HepG2 (cell line): ENCODE data around the gene B3GNT9. TPM values are rescaled to one million over a fixed set of nuclear protein-coding genes. Genes with fewer than 3 reads are reported as not detected.

ENCODE experiments used
- CCAR2 ChIP-seq: fragments of 200-400 bp; formaldehyde crosslinking; optimal IDR thresholded peaks from 2 replicates; pipeline ENCODE3; 2018; ENCODE audit warnings: low read depth, mild to moderate bottlenecking, low read length, moderate library complexity
- EHMT2 ChIP-seq: fragments of 200-600 bp; sonication (generic); IDR thresholded peaks from 2 replicates; pipeline ENCODE4 v1.7.0; 2017; ENCODE audit warnings: antibody characterized with exemption, low read depth, low read length, borderline replicate concordance
- ELF1 ChIP-seq: sonication (generic); formaldehyde crosslinking; IDR thresholded peaks from 2 replicates; pipeline ENCODE4 v1.4.0; 2020; ENCODE audit warnings: missing genetic modification reagents
- GMEB2 ChIP-seq: IDR thresholded peaks from 2 replicates; pipeline ENCODE4 v1.6.1; 2016; ENCODE audit warnings: missing biosample characterization, missing genetic modification reagents, low read depth
- IKZF4 ChIP-seq: sonication (generic); formaldehyde crosslinking; IDR thresholded peaks from 2 replicates; pipeline ENCODE4 v1.5.1; 2020; ENCODE audit warnings: borderline replicate concordance, mild to moderate bottlenecking, low read depth, missing genetic modification reagents; ENCODE audit errors: not compliant biosample characterization
- MATR3 ChIP-seq: sonication (generic); formaldehyde crosslinking; IDR thresholded peaks from 2 replicates; pipeline ENCODE4 v1.4.0; 2020; ENCODE audit warnings: missing genetic modification reagents
- REST ChIP-seq, 2 experiments: IDR thresholded peaks; 2 replicates each; pipeline ENCODE4 v1.6.1; 2011 to 2012; ENCODE audit warnings: low read length in 2 of 2, borderline replicate concordance in 1 of 2, low read depth in 1 of 2, mild to moderate bottlenecking in 1 of 2, moderate library complexity in 1 of 2
- STAG1 ChIP-seq: sonication (generic); formaldehyde crosslinking; IDR thresholded peaks from 2 replicates; pipeline ENCODE4 v1.4.0; 2020; ENCODE audit warnings: missing genetic modification reagents
- ZBTB7A ChIP-seq: sonication (generic); formaldehyde crosslinking; IDR thresholded peaks from 2 replicates; pipeline ENCODE4 v1.8.0; 2022; ENCODE audit warnings: mild to moderate bottlenecking, missing genetic modification reagents
- ZNF30 ChIP-seq: sonication (generic); formaldehyde crosslinking; IDR thresholded peaks from 2 replicates; pipeline ENCODE4 v1.5.0; 2020; ENCODE audit warnings: mild to moderate bottlenecking, missing genetic modification reagents
- ZNF619 ChIP-seq: sonication (generic); formaldehyde crosslinking; IDR thresholded peaks from 2 replicates; pipeline ENCODE4 v1.4.0; 2020; ENCODE audit warnings: mild to moderate bottlenecking, missing genetic modification reagents
- ZNF747 ChIP-seq: sonication (generic); formaldehyde crosslinking; IDR thresholded peaks from 2 replicates; pipeline ENCODE4 v1.8.1; 2023; ENCODE audit warnings: missing genetic modification reagents, mild to moderate bottlenecking, borderline replicate concordance
- ZNF784 ChIP-seq: sonication (generic); formaldehyde crosslinking; IDR thresholded peaks from 2 replicates; pipeline ENCODE4 v1.5.1; 2020; ENCODE audit warnings: missing genetic modification reagents, mild to moderate bottlenecking, borderline replicate concordance
- ZSCAN30 ChIP-seq: sonication (generic); formaldehyde crosslinking; IDR thresholded peaks from 2 replicates; pipeline ENCODE4 v1.5.0; 2020; ENCODE audit warnings: mild to moderate bottlenecking, missing genetic modification reagents
- polyA plus RNA-seq, 8 experiments: library from polyadenylated mRNA; depleted of rRNA in 3 of 8; stranded (reverse) in 7 of 8; unstranded in 1 of 8; fragments of >200 nt; fragmentation: Illumina TruSeq in 4 of 8; extraction: Trizol in 4 of 8; gene quantifications; 2 replicates each; pipeline versions ENCODE4 v1.2.1 to v1.2.3, GENCODE V29; 2011 to 2016; ENCODE audit warnings: low read depth in 4 of 8, missing spikeins in 1 of 8, mixed read lengths in 1 of 8; ENCODE audit not compliant: insufficient read depth in 1 of 8
- total RNA-seq, 5 experiments: library from RNA; depleted of rRNA; stranded (reverse); fragments of >200 nt; fragmentation: Illumina TruSeq; extraction: Trizol; gene quantifications; 2 replicates each; pipeline ENCODE4 v1.2.3, GENCODE V29; 2016; ENCODE audit warnings: low read depth in 1 of 5
- TF ChIP-seq, protein P1 (sequence below): sonication (generic); formaldehyde crosslinking; IDR thresholded peaks from 2 replicates; pipeline ENCODE4 v1.4.0; 2020; ENCODE audit warnings: missing genetic modification reagents, mild to moderate bottlenecking, borderline replicate concordance
- TF ChIP-seq, protein P2 (sequence below): sonication (generic); formaldehyde crosslinking; IDR thresholded peaks from 2 replicates; pipeline ENCODE4 v1.9.0; 2022; ENCODE audit warnings: low read depth, missing genetic modification reagents
- TF ChIP-seq, protein P3 (sequence below): sonication (generic); IDR thresholded peaks from 2 replicates; pipeline ENCODE4 v1.6.1; 2016; ENCODE audit warnings: low read depth, borderline replicate concordance

The B3GNT9 gene
- total and polyA plus RNA-seq, 2 of the 13 experiments (the other 11 are each of a cell fraction or from before 2014, with no cell fraction given): 1.5 to 3.1 TPM

- TF ChIP-seq CCAR2: no peak
- peak; percentile 21; the same call in 1 of the 2 replicates for TF ChIP-seq ZBTB7A (CRISPR knock-in tag)
- TF ChIP-seq ZNF784 (CRISPR knock-in tag): peak; percentile 71; the same call in 1 of the 2 replicates
- TF ChIP-seq ZSCAN30 (CRISPR knock-in tag): no peak
- TF ChIP-seq ZNF30 (CRISPR knock-in tag): no peak
- TF ChIP-seq EHMT2: no peak
- no peak for TF ChIP-seq REST (IDR thresholded peaks at IDR 0.05; ENCODE audit: borderline replicate concordance in 1 of 2, low read depth in 1 of 2, low read length in 2 of 2)
- TF ChIP-seq, protein P1, sequence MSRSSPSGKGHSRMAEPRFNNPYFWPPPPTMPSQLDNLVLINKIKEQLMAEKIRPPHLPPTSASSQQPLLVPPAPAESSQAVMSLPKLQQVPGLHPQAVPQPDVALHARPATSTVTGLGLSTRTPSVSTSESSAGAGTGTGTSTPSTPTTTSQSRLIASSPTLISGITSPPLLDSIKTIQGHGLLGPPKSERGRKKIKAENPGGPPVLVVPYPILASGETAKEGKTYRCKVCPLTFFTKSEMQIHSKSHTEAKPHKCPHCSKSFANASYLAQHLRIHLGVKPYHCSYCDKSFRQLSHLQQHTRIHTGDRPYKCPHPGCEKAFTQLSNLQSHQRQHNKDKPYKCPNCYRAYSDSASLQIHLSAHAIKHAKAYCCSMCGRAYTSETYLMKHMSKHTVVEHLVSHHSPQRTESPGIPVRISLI (CRISPR knock-in tag): no peak
- TF ChIP-seq, protein P2, sequence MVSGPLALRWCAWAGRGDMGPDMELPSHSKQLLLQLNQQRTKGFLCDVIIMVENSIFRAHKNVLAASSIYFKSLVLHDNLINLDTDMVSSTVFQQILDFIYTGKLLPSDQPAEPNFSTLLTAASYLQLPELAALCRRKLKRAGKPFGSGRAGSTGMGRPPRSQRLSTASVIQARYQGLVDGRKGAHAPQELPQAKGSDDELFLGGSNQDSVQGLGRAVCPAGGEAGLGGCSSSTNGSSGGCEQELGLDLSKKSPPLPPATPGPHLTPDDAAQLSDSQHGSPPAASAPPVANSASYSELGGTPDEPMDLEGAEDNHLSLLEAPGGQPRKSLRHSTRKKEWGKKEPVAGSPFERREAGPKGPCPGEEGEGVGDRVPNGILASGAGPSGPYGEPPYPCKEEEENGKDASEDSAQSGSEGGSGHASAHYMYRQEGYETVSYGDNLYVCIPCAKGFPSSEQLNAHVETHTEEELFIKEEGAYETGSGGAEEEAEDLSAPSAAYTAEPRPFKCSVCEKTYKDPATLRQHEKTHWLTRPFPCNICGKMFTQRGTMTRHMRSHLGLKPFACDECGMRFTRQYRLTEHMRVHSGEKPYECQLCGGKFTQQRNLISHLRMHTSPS: 0 out of 2 replicates have a peak, but pooled peaks have one; percentile 34
- no peak for TF ChIP-seq MATR3 (CRISPR knock-in tag)
- peak; percentile 36; the same call in 1 of the 2 replicates for TF ChIP-seq GMEB2 (CRISPR knock-in tag)
- TF ChIP-seq IKZF4 (CRISPR knock-in tag): peak; percentile 26
- TF ChIP-seq ZNF619 (CRISPR knock-in tag): 0 out of 2 replicates have a peak, but pooled peaks have one; percentile 54
- no peak for TF ChIP-seq ELF1 (CRISPR knock-in tag)
- TF ChIP-seq STAG1 (CRISPR knock-in tag): peak; percentile 25; the same call in 1 of the 2 replicates
- TF ChIP-seq ZNF747 (CRISPR knock-in tag): peak; percentile 72; the same call in 1 of the 2 replicates
- TF ChIP-seq, protein P3, sequence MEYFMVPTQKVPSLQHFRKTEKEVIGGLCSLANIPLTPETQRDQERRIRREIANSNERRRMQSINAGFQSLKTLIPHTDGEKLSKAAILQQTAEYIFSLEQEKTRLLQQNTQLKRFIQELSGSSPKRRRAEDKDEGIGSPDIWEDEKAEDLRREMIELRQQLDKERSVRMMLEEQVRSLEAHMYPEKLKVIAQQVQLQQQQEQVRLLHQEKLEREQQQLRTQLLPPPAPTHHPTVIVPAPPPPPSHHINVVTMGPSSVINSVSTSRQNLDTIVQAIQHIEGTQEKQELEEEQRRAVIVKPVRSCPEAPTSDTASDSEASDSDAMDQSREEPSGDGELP: peak; percentile 20; the same call in 1 of the 2 replicates
Observed at GRCh38 chr16:67177743-67178699, 27.2 kb upstream of the B3GNT9 start (continued).
